Kasumi-1 (cell line): ENCODE data around the gene MAML2.

ENCODE experiments used
- DNase-seq, 2 experiments: peaks; one replicate each; lab custom pipeline; 2025; lab: John Stamatoyannopoulos, UW

MAML2 gene

DNA sequence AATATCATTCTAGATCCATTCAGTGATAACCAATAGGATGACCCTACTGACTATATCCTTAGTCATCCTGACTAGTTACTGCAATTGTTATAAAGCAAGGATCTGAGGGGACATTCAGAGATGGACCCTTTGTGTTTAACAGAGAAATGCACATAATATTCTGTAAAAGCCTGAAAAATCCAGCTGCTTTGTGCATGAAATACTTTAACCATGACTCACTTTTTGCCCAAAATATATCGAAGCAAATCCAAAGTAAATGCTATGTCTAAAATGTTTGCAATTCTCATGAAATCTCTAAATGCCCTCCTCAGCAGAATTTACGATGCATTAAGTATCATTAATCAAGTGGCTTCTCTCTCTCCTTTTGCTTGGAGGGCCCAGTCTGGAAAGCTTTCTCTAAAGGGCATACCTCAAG lies 240.3 kb downstream of the MAML2 start:
- DNase-seq: no peak

DNA sequence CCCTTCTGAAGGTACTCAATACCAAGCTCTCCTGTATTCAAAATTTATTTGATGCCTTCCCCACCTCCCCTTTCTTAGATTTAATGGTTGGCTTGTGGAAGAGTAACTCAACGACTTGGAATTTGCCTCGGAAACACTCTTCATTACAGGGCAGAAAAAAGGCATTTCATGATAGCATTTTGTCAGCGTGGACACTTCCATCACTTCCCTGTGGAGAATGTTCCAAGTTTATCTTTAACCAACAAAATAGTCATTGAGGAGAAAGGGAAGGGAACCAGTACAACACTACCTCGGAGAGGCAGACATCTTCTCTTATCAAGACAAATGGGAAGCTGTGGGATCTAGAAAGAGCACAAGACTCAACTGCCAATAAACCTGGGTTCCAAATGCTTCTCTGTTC lies 241.8 kb downstream of the MAML2 start:
- DNase-seq: no peak

DNA sequence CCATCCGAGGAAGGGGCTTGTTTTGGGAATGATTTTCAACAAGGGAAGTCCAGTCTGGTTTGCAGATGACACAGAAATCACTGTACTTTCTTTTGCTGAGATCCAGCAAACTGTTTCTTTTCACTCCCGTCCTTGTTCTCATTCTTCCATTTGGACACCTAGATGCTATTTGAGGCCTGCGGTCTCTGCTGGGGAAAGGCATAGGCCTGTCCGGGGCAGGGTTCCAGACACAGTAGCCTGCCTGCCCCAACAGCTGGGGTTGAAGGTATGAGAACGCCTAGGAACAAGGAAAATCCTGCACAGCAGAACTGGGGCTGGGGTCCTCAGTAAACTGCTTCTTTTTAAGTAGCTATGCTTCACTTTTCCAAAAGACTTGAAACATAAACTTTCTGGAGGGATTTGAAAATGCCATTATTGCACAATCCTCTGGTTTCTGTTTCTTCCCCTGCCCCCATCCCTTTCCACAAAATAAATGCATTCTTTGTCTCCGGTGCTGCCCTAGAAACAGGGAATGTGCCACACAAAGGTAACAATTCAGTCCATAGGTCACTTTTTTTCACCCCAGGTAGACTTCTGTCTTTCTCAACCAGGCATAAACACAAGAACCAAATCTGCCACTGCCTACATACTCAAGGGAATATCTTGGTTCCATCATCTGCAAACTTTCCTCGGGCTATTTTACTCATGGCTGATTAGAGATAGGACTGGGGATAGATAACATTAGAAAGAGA lies 244.3 kb downstream of the MAML2 start:
- DNase-seq: no peak

DNA sequence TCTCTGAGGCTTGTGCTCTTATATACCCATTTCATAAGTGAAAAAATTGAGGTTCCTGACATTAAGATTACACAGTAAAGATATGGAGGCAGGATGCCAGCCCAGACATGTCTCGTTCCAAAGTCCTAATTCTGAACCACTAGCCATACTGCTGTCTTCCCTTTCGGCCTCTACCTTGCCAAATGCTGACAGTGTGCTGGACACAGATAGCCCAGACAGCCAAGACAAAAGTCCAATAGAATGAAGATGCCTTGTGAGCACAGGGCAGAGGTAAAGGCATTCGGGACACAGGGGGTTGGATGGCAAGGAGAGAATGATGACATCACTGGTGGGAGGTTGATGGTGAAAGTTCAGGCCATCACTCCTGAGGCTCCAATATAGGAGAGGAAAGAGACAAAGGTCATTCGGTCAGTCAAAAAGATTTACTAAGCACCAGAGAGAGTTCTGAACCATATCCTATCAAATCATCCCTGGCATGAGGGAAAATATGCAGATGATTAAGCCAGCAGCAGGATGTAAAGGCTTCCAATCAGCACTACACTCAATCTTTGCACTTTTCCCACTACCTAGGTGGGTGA lies 245.1 kb downstream of the MAML2 start:
- no peak for DNase-seq

DNA sequence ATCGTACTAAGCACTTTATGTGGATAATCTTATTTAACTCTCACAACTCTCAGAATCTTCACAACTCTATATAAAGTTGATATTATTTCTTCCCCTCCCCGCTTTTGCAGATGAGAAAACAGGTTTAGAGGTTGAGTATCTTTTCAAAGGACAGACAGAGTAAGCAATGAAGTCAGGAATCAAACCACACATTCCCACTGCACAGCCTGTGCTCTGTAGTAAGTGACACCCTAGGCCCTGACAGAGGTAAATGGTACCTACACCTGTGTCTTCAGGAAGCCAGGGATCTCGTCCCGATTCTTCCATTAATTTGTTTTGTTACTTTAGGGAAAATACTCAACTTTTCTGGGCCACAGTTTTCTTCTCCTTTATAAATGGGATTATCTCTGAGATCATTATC lies 246.6 kb downstream of the MAML2 start:
- no peak for DNase-seq

DNA sequence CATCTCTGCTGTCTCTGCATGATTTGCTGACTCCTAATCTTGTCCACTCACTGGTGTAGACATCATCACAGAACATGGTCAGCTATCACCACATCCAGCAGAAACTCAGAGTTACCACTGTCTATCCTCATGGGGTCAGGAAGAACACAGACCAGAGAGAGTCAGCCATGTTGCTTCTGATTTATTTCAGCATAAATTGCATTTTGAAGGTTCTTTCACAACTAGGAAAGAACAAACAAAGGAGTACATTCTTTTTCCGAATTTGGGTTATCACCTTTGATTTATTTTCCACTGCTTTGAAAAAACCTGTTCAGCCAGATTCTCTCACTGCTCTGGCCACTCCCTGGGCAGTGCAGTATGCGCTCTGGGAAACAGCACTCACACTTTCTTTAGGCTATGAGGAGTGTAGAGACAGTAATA lies 247.1 kb downstream of the MAML2 start:
- no peak for DNase-seq

DNA sequence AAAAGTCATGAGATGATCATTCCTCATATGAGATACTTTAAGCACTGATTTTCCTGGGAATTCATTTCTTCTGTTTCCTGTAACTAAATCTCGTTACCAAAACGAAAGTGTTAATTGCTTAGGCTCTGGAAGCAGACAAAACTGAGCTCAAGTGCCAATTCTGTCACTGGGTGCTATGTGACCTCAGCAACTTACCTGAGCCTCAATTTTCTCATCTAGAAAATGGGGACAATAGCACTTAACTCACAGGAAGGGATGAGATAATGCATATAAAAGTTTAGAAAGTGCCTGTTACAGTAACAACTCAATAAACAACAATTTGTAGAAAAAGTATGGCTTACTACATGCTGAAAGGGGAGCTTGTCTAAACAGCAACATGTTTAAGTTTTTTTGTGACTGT lies 248.8 kb downstream of the MAML2 start:
- no peak for DNase-seq

DNA sequence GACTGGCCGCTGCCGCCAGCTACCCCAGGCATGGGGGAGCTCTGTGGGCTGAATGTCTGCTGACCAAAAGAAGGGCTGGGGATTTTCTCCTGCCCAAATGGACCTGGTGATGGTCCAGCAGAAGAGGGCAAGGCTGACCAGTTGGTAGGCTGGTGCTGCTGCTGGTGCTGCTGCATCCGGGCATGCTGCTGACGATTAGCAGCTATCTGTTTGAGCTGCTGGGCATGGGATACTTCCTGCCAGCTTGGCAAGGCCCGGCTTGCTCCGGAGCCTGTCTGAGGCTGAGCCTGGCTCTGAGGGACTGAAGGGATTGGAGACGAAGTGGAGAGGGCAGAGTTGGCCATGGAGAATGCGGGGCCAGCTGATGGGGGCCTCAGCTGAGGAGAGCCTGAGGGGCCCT lies 250.5 kb downstream of the MAML2 start:
- DNase-seq: no peak

DNA sequence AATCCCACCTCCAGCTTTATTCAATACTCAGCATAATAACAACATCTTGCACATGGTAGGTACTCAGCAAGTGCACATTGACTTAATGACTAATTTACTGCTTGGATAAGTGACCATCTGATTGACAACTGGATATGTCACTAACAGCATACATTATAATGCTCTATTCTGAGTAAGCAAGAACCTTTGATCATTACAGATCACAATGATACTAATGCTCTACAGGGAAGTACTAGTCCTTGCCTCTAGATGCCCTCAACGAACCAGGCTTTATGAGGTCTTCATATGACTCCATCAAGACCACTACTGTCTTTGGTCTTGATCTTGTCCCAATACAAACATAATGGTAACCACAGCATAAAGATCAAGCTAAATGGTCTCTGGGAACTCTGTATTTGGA lies 251.5 kb downstream of the MAML2 start:
- peak; percentile 0 to 7 for DNase-seq

DNA sequence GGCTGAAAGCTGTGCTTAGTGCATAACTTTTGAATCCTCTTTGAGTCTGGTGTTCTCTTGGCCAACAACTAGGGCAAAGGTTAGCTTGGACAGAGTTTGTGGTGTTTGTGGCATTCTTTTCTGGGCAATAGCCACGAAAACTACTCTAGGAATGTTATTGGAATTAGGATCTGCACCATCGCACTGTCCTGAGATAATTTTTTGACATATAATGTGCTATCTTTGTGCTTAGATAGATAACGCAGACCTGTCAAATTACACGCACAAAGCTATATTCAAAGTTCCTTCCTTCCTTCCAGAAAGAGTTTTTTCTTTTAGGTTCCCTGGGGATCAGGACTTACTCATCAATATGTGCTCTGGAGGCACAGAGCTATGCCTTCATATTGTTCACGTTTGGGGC lies 252.3 kb downstream of the MAML2 start:
- DNase-seq: no peak

DNA sequence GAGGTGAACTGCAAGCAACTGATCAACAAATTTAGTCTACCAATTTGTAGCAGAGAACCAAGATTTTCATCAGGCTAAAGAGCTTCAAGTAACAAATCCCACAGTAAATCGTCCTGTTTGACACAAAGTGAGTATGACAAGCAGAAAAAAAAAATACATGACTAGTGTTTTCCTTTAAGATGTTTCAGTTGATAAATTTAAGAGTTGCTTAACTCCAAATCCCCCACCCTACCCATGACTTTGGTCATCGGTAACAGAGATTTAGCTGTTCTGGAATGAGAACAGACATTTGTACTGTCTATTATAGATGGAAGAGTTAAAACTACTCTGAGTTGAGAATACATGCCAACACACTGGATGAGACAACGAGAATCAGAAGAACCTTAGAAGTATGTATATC lies 254.1 kb downstream of the MAML2 start:
- no peak for DNase-seq

DNA sequence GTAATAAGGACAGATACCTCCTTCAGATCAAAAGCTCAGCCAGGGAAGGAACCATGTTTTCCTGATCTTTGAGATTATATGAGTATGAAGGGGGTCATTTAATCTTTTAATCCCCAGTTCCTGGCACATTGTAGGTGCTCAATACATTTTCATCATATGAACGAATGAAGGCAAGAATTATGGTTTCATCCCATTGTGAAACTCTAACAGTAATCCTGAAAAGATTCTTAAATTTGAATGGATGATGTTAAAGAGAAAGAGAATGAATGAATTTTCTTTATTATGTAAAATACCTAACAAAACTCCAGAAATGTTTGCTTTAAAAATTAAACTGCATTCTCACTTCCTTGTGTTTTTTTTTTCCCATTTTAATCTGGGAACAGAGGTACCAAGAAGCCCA lies 256.9 kb downstream of the MAML2 start:
- DNase-seq: no peak

DNA sequence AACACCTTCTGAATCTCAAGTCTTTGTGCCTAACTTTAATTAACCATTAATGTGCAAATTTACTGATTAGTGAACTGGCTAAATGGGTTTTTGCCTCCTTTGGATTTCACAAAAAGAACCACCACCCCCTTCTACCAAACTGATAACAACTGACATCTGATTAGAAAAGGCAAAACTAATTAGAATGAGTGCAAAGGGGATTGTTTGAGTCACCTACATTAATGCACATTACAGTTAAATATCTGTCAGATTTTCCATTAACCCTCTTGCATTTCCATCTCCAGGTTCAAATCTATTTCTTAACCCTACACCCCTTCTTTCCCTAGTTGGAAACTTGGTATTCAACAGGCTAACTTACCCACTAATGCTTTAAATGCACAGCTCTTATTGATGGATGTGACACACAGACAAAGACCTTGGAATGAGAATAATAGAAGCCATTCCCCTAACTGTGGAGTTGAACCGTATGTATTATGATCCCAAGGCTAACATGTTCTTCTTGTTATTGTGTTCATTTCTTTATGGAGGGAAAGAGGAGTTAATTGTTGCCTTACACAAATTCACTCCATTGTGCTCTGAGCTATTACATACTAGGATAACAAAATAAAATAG lies 257.6 kb downstream of the MAML2 start:
- no peak for DNase-seq

DNA sequence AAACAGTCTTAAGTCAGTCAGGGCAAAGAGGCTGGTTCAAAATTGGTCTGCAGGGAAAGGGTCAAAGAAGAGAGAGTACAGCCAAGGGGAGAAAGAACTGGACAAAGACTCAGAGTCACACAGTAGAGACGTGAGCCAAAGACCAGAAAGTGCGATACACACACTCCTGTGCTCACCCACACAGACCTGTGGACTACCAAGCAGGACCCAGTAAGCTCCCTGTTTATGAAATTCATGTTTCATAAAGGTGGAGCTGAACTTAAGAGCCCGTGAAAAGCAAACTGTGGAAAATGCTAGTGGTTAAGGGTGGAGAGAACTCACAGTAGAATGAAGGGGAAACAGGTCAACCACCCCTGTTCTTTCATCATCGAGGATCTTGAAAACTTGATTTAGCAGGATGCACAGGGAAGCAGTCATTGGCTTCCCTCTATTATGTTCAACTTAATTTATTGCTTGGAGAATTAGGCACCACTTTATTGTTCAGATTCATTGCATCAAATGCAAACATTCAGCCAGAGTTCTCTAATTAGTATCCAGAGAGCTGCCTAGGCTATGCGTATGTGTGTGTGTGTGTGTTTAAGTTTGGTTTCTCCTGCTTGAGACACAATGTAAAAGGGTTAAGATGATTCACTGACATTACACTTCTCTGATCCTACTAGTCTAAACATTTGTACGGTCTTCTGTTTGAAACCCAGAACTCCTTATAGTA lies 258.2 kb downstream of the MAML2 start:
- DNase-seq: no peak

DNA sequence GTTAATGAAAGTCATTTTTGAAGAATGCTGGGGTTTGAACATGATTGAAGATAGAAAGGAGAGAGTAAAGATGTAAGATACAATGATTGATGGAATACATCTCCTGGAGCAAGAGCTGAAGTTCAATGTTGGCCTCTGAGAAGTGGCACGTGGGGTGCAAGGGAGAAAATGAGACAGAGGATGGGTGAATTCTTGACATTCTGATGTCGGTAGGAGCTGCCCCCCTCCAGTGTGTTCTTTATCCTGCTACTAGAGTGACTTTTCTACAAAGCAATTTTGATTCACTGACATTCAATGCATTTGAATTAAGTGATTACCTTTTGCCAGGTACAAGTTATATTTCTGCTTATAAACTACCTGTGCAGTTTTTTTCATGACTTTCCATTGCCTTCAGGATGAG lies 260.1 kb downstream of the MAML2 start:
- DNase-seq: no peak

DNA sequence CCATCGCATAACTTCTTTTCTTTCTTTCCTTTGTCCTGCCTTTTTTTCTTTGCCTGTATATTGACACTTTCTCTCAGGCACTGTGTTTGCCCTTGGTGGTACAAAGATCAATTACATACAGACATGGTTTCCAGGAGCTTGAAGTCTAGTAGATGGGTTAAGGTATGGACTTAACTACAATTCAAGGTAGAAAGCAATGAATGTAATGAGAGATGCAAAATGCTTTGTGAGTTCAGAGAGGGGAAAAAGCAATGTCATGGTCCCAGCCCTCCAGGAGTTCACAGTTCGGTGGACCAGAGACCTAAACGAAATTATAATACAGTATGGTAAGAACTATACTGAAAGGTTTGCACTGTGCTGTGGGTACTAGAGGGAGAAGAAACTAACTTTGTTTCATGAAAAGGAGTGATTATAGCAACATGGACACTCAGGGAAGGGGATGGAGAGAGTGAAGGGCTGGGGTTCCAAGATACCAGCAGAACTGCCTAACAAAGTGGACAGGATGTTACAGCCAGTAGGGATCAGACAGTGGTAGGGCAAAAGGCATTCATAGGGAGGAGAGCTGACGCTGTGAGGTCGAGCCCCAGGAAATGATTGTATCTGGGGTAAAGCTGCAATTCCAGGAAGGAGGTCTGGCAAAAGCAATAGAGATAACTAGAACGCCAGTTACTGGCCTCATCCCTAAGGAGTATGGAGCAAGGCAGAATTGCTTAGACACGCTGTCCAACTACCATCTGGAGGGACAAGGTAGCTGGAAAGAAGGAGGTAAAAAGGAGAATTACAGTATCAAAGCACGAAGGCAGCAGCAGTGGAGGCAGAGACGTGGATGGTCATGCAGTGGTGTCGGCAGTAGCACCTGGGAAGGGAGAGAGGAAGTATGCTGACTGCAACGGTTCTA lies 260.7 kb downstream of the MAML2 start:
- DNase-seq: no peak

DNA sequence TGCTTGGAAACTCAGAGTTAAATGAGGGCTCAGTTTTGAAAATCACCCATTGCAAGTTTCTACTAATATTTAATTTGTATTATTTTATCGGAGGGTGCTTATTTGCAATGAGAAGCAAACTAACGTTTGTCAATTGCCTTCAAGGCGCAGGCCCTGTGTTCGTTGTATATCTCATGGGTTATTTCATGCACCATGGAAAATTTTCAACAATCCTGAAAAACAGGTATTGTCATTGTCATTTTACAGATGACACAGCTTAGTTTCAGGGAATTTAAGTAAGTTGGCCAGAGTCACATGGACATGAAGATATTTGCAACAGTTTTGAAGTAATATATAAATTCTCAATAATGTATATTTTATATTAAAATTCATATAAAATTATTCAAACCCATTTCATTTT lies 261.4 kb downstream of the MAML2 start:
- no peak for DNase-seq

DNA sequence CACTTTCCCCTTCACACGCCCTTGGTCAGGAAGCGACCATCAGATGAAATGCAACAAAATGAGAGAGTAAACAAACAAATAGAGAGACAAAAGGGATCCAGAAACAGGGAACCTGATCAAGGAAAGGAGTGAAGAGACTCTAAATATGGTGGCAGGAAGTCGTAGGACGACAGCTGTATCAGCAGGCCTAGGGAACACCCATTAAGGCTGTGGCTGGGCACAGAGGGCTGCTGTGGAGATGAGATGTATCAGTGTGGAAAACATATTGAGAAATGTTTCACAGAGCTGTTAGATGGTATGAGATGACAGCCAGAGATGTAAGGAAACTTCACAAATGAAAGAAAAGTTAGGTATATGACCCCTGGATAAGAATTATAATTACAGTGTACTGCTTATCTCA lies 263.3 kb downstream of the MAML2 start:
- no peak for DNase-seq

DNA sequence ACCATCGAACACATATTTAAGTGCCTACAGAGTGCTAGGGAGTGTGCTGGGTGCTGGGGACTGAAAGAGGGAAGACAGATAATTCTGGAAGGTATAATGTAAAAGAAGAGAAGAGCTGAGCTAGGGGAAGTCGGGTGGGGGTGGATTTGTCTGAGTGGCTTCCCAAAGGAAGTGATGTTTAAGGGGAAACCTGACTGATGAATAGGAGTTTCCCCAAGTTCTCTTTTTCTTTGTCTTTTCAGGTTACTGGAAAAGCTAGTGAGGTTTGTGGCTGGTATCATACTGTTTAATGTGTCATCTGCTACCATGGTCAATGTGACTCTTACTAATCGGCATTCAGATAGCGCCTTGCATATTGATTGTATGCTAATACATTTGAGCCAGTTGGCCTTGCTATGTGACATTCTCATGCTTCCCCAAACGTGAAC lies 267.4 kb downstream of the MAML2 start:
- peak; percentile 9 to 16 for DNase-seq

DNA sequence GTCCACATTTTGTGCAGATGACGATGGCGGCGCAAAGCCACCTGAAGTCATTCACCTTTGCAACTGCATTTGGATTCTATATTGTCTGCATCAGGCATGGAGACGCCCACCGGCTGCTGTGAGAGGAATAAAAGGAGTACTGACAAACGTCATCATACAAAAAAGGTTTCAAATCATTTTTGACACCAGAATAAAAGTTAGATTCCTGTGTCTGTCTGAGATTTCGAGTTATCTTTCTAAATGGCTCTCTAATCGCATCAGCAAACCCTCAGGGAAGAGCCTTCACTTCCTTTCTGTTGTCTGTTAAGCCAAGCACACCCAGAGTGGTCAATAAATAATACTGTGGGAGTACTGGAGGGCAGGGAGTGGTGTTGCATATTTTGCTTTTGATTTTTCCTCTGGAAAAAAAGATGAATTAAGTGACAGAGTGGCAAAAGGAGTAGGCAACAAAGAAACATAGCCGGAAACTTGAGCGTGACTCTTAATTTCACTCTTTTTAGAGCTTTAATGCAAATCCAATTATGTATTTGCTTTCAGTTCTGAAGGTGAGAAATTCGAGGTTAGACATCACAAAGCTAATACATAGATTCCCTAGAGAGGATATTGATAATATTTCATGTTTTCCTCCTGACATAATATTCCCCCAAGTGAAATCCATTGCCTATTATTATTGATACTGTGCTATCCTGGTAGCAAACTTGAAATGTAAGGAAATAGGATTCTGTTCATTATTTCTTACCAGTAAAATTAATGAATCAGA lies 268.3 kb downstream of the MAML2 start:
- DNase-seq: no peak

DNA sequence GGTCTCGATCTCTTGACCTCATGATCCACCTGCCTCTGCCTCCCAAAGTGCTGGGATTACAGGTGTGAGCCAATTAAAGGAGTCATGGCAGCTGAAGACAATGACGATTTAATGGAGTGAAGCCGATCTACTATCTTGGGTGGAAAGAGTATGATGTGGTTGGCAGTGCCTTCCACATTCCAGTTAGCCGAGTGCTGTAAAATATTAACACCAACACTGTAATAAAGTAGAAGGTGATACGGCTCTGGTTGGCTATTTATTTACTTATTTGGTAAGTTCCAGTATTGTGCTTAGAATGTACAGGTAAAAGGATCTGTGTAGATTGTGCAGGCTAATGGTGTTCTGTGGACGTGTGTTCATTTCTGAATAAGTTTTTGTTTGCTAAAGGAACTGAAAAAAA lies 269.5 kb downstream of the MAML2 start:
- no peak for DNase-seq
